Jurkat, Clone E6-1 (cell line): Measurements from ENCODE around the gene RMI1. TPM values are rescaled to one million over a fixed set of nuclear protein-coding genes. Genes with fewer than 3 reads are reported as not detected.
"Not testable (repeated sequence)": the region's sequence is repeated elsewhere in the genome, so short reads cannot be mapped to it uniquely, and the experiment has no call there.

Source experiments
- DNase-seq: peaks from one replicate; pipeline ENCODE4 v3.0.0-alpha.2; 2011; ENCODE audit warnings: low read depth, low spot score
- H3K4me3 ChIP-seq: 2 replicates; pipeline ENCODE4 v1.5.1; 2011; ENCODE audit warnings: mild to moderate bottlenecking, low read length, control low read depth, moderate library complexity
- polyA plus RNA-seq: library from polyadenylated mRNA; unstranded; fragments of >200 nt; gene quantifications from one replicate; pipeline ENCODE4 v1.2.1, GENCODE V29; 2012; ENCODE audit warnings: missing spikeins; ENCODE audit not compliant: insufficient read length, insufficient read depth

RMI1 gene
- 22.5 TPM for polyA plus RNA-seq

- H3K4me3 ChIP-seq: peak within 1 kb of the TSS; percentile 100
- DNase-seq: peak; percentile 97
These were observed at the start of gene RMI1 for GRCh38 chr9:83980395-83981125. TSS of gene RMI1 (plus strand) at chr9:83980805. CDS start at chr9:84000987, 20,182 bp downstream.

- no peak for DNase-seq
These were observed 49.7 kb upstream of the RMI1 start for GRCh38 chr9:83930881-83931280.

GRCh38 chr9:83932011-83932410, 48.6 kb upstream of the RMI1 start:
- DNase-seq: peak; percentile 41
- H3K4me3 ChIP-seq: no peak overlapping the region

More at GRCh38 chr9:83930881-83931280, 49.7 kb upstream of the RMI1 start:
- no peak overlapping the region for H3K4me3 ChIP-seq

GRCh38 chr9:83932851-83933250, 47.8 kb upstream of the RMI1 start:
- no peak for DNase-seq
- H3K4me3 ChIP-seq: no peak overlapping the region

- no peak for DNase-seq
- no peak overlapping the region for H3K4me3 ChIP-seq
These were observed 46.8 kb upstream of the RMI1 start for GRCh38 chr9:83933790-83934189.

DNA sequence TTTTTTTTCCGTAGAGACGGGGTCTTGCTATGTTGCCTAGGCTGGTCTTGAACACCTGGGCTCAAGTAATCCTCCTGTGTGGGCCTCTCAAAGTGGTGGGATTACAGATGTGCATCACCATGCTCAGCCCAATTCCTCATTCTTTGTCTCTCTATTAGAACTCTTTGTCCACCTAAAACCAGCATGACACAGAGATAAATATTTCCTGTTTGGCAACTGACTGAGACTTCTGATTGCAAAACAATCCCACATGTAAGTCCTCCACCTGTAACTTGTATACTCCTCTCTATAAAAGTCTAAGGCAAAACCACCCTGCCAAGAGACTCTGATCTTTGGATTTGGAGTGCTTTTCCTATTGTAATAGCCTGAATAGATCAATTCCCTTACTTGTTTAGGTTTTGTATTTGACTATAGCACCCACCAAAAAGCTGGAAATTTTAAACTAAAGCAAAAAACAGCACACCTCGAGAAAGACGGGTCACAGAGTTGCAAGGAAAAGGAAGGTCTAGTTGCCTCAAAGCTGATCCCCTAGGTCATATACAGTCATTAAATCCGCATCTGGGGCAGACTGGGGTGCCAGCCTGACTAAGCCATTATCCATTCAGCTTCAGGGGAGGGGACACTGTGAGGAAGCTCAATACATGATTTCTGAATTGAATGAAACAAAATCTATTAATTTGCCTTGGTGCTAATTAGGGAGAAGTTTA, 45.9 kb upstream of the RMI1 start:
- no peak overlapping the region for H3K4me3 ChIP-seq
- DNase-seq: no peak

GRCh38 chr9:83935276-83935935, 45.2 kb upstream of the RMI1 start:
- no peak for DNase-seq
- no peak overlapping the region for H3K4me3 ChIP-seq

DNA sequence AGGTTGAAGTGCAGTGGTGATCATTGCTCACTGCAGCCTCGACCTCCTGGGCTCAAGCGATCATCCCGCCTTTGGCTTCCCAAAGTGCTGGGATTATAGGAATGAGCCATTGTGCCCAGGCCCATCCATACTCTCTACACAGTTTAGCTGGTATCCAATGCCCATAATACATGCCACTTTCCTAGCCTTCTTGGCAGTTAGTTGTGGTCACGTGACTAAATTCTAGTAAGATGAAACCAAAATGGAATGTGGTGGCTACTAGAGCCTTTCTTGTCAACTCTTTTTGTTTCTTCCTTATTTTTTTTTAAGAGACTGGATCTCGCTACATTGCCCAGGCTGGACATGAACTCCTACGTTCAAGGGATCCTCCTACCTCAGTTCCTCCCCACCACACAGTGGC, 44.1 kb upstream of the RMI1 start:
- no peak for DNase-seq
- H3K4me3 ChIP-seq: no peak overlapping the region

DNA sequence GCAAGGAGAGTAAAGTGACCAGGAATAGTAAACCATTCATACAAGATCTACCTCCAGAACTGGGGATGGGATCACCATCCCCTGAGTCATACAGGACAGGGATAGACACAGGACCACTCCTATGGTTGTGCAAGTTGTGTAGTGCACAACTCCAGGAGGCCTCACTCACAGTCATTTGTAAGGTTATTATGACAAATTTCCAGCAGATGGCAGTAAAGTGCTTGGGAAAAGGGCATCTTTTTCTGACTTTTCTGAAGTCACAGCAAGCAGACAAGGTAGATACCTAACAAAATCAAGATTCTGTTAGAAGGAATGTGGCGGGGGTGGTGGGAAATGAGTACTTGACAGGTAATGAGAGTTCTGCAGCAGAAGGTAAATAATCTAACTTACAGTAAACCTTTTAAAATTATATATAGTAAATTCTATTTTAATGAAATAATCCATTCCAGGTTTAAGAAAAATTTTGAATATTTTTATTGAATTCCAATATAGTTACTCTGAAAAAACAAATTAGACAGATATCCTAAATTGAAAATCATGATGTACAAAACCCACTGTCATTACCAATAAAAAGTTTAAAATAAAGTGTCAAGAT, 42.6 kb upstream of the RMI1 start:
- DNase-seq: peak; percentile 70
- H3K4me3 ChIP-seq: no peak overlapping the region

- DNase-seq: no peak
- no peak overlapping the region for H3K4me3 ChIP-seq
These were observed 39.9 kb upstream of the RMI1 start for GRCh38 chr9:83940590-83941303.

- not testable (repeated sequence) for H3K4me3 ChIP-seq, DNase-seq
These were observed 32.5 kb upstream of the RMI1 start for GRCh38 chr9:83948096-83948495.

- H3K4me3 ChIP-seq: peak overlapping the region; percentile 72
- DNase-seq: no peak
These were observed 24.5 kb upstream of the RMI1 start for GRCh38 chr9:83956086-83956435.

GRCh38 chr9:83956436-83957247, 24.0 kb upstream of the RMI1 start:
- peak overlapping the region; percentile 72 for H3K4me3 ChIP-seq
- no peak for DNase-seq

DNA sequence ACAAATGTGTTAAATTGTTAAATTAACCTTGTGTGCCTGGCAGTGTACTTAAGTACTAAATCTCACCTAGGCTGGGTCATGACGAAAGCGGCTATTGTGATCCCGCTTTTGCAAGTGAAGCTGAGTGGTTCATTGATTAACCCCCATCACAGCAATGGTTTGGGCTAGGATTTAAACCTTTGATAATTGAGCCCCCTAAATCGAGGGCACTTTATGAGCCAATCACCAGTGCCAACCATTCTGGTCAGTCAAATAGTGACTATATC, 23.4 kb upstream of the RMI1 start:
- DNase-seq: no peak
- H3K4me3 ChIP-seq: peak overlapping the region; percentile 72

- DNase-seq: no peak
- no peak overlapping the region for H3K4me3 ChIP-seq
These were observed 21.5 kb upstream of the RMI1 start for GRCh38 chr9:83959061-83959460.

DNA sequence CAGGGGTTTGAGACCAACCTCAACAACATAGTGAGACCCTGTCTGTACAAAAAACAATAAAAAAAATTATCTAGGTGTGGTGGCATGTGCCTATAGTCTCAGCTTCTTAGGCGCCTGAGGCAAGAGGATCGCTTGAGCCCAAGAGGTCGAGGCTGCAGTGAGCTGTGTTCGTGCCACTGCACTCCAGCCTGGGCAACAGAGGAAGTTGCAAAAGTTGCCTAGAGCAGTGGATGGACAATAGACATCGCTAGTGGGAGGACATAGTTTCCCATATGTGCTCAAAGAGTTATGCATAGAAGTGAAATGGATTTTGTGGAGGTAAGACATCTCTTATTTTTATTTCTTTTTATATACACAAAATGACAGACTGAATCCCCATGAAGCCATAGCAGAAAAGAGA, 19.6 kb upstream of the RMI1 start:
- no peak overlapping the region for H3K4me3 ChIP-seq
- DNase-seq: no peak

DNA sequence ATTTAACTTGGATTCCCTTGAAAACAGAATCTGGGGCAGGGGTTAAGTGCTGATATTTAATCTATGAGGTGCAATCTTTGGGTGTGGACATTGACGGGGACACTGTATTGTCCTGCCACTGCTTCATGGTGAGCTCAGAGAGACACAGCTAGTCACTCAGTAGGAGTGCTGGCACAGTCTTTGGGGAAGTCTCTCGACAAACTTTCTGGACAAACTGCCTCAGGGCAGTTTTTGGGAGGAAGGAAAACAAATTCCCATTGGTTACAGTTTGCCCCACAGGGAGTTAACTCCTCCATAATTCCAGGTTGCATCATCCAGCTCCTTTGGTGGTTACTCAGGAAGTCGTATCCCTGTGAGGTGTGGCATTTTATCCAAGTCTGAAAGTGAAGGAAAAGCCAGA, 18.4 kb upstream of the RMI1 start:
- no peak for DNase-seq
- H3K4me3 ChIP-seq: no peak overlapping the region

GRCh38 chr9:83964973-83965349, 15.6 kb upstream of the RMI1 start:
- no peak overlapping the region for H3K4me3 ChIP-seq
- DNase-seq: no peak
